ENCODE results near the gene POU2F1. TPM values are rescaled to one million over a fixed set of nuclear protein-coding genes. Genes with fewer than 3 reads are reported as not detected.
A peak's percentile ranks its signal among the peaks of the same experiment; 100 is the strongest.

POU2F1 gene
- polyA plus RNA-seq, 1 donor (not counting 4 experiments of a cell fraction or from before 2014, with no cell fraction given), result 3.2 TPM

DNA sequence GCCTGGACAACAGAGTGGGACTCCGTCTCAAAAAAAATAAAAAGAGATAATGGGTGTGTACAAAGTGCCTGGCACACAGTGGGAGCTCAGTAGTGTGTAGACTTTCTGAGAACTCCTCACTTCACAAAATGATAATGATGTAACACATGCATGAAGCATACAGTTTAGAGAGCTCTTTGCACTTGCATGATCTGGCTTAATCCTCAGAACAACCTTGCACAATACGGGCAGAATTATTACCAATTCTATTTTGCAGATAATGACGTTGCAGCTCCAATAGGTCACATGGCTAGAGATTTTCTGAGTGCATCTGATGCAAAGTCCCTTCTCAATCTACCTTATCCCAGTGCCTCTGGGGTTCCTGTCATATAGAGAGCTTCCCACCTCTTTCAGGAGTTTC is 226.3 kb downstream of the POU2F1 start:
- Histone ChIP-seq H3K4me1 (ENCODE audit: control insufficient read depth, extremely low read depth, insufficient read depth, low read length) (no peaks in the 10 kb centered on the region), H2AFZ (ENCODE audit: control insufficient read depth, low read length) (no peak overlapping the region), H3K4me2 (ENCODE audit: control insufficient read depth, extremely low read depth, insufficient read depth, low read depth, low read length) (no peak overlapping the region), H4K20me1 (ENCODE audit: control insufficient read depth, extremely low read depth, insufficient read depth, low read length) (no peaks in the 10 kb centered on the region), H3K9me3 (ENCODE audit: control insufficient read depth, low read depth, low read length) (no peaks in the 10 kb centered on the region), H3K36me3 (ENCODE audit: control insufficient read depth in 2 of 2, extremely low read depth in 1 of 2, insufficient read depth in 2 of 2, low read length in 2 of 2) (no peaks in the 10 kb centered on the region), H3K4me3 (ENCODE audit: control insufficient read depth in 2 of 3, extremely low read depth in 1 of 3, insufficient read depth in 2 of 3, low read depth in 1 of 3, low read length in 3 of 3) (no peak overlapping the region), H3K27me3 (ENCODE audit: control insufficient read depth, extremely low read depth, insufficient read depth, low read length) (no peaks in the 10 kb centered on the region), H3K9me1 (ENCODE audit: control insufficient read depth, extremely low read depth, insufficient read depth, low read length) (no peaks in the 10 kb centered on the region), H3K27ac (ENCODE audit: control insufficient read depth, insufficient read depth, low read length) (no peak overlapping the region), H3K9ac (ENCODE audit: control insufficient read depth, extremely low read depth, insufficient read depth, low read length) (no peak overlapping the region), H3K79me2 (ENCODE audit: control insufficient read depth, insufficient read depth, low read length) (no peaks in the 10 kb centered on the region)
- DNase-seq (ENCODE audit: low read depth, low spot score), result no peak
- no peak for TF ChIP-seq EZH2 (IDR thresholded peaks at IDR 0.05; ENCODE audit: low read length)
- TF ChIP-seq, protein P1, sequence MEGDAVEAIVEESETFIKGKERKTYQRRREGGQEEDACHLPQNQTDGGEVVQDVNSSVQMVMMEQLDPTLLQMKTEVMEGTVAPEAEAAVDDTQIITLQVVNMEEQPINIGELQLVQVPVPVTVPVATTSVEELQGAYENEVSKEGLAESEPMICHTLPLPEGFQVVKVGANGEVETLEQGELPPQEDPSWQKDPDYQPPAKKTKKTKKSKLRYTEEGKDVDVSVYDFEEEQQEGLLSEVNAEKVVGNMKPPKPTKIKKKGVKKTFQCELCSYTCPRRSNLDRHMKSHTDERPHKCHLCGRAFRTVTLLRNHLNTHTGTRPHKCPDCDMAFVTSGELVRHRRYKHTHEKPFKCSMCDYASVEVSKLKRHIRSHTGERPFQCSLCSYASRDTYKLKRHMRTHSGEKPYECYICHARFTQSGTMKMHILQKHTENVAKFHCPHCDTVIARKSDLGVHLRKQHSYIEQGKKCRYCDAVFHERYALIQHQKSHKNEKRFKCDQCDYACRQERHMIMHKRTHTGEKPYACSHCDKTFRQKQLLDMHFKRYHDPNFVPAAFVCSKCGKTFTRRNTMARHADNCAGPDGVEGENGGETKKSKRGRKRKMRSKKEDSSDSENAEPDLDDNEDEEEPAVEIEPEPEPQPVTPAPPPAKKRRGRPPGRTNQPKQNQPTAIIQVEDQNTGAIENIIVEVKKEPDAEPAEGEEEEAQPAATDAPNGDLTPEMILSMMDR (optimal IDR thresholded peaks at IDR 0.05 in 1 of 3, IDR thresholded peaks at IDR 0.05 in 1 of 3, conservative IDR thresholded peaks at IDR 0.05 in 1 of 3; ENCODE audit: extremely low read depth in 1 of 3, insufficient read depth in 2 of 3, low read length in 3 of 3), result no peak
- FAIRE-seq, result no peak
- dilution Hi-C loops (cut with MboI; ENCODE audit: extremely low pct_ligation_motif_present, low sequenced_read_pairs), result no loop called here

DNA sequence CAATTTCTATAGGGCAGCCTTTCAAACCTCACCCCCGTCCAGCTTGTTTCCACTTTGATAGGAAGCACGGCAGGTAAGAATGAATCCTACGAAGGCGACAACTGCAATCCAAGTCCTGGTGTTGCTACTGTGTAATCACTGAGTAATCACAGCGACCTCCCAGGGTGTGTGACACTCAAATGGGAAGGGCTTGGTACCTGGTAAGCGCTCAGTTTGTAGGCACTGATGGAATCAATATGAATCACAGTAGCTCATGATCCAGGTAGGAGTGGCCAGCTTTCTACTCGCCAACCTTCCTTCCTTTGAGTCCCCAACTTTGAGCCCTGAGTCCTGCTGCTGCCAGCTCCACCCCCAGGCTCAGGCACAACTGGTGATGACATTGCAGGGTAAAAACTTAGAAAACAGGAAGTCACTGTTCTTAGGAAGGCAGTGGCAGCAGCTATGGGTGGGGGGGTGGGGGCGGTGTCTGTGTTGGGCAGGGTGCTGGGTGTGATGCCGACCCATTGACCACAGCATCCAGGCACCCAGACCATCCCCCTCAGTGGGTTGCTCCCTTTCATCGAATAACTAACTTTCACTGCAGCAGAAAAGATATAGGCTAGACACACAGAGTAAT is 226.9 kb downstream of the POU2F1 start:
- H3K27ac ChIP-seq (ENCODE audit: control insufficient read depth, insufficient read depth, low read length), result no peak overlapping the region
- H3K9me1 ChIP-seq (ENCODE audit: control insufficient read depth, extremely low read depth, insufficient read depth, low read length), result no peaks in the 10 kb centered on the region
- peak overlapping the region; percentile 10 for H3K4me2 ChIP-seq (ENCODE audit: control insufficient read depth, extremely low read depth, insufficient read depth, low read depth, low read length)
- DNase-seq (ENCODE audit: low read depth, low spot score), result no peak
- dilution Hi-C loops (cut with MboI; ENCODE audit: extremely low pct_ligation_motif_present, low sequenced_read_pairs), result no loop called here
- H3K4me3 ChIP-seq (ENCODE audit: control insufficient read depth in 2 of 3, extremely low read depth in 1 of 3, insufficient read depth in 2 of 3, low read depth in 1 of 3, low read length in 3 of 3), result no peak overlapping the region
- no peaks in the 10 kb centered on the region for H3K4me1 ChIP-seq (ENCODE audit: control insufficient read depth, extremely low read depth, insufficient read depth, low read length)
- no peaks in the 10 kb centered on the region for H3K9me3 ChIP-seq (ENCODE audit: control insufficient read depth, low read depth, low read length)
- no peaks in the 10 kb centered on the region for H3K27me3 ChIP-seq (ENCODE audit: control insufficient read depth, extremely low read depth, insufficient read depth, low read length)
- no peaks in the 10 kb centered on the region for H4K20me1 ChIP-seq (ENCODE audit: control insufficient read depth, extremely low read depth, insufficient read depth, low read length)
- H3K79me2 ChIP-seq (ENCODE audit: control insufficient read depth, insufficient read depth, low read length), result no peaks in the 10 kb centered on the region
- no peak overlapping the region for H3K9ac ChIP-seq (ENCODE audit: control insufficient read depth, extremely low read depth, insufficient read depth, low read length)
- no peaks in the 10 kb centered on the region for H3K36me3 ChIP-seq (ENCODE audit: control insufficient read depth in 2 of 2, extremely low read depth in 1 of 2, insufficient read depth in 2 of 2, low read length in 2 of 2)
- no peak overlapping the region for H2AFZ ChIP-seq (ENCODE audit: control insufficient read depth, low read length)
- no peak for FAIRE-seq
- TF ChIP-seq, protein P1 (optimal IDR thresholded peaks at IDR 0.05 in 1 of 3, IDR thresholded peaks at IDR 0.05 in 1 of 3, conservative IDR thresholded peaks at IDR 0.05 in 1 of 3; ENCODE audit: extremely low read depth in 1 of 3, insufficient read depth in 2 of 3, low read length in 3 of 3), result no peak
- TF ChIP-seq EZH2 (IDR thresholded peaks at IDR 0.05; ENCODE audit: low read length), result no peak
